HCT116 (cell line): ENCODE data around the gene PIK3C3. TPM values are rescaled to one million over a fixed set of nuclear protein-coding genes. Genes with fewer than 3 reads are reported as not detected.

Experiments
- ATAC-seq: fragments of 200-7000 bp; cut with Tn5 transposase; 2 replicates; pipeline ENCODE4 v1.9.1; 2020; ENCODE audit warnings: mild to moderate bottlenecking, moderate library complexity
- BruUV-seq: library from RNA; stranded (reverse); fragments of 400-500 nt; replicated peaks from 2 replicates; lab custom pipeline; 2021; lab: Mats Ljungman, UMichigan
- CTCF ChIA-PET: fragments of 300-600 bp; sonication (Branson Sonifier 250); formaldehyde crosslinking; loops from one replicate; lab custom pipeline; 2021; ENCODE audit warnings: antibody characterized with exemption; lab: Charles Lee
- POLR2A ChIA-PET: fragments of 300-600, 350-600 bp; sonication (Branson Sonifier 250); formaldehyde crosslinking; loops from one replicate; lab custom pipeline; 2021; ENCODE audit warnings: antibody characterized with exemption; lab: Charles Lee
- RAD21 ChIA-PET, 2 experiments: fragments of 300-600 bp; sonication (Branson Sonifier 250); formaldehyde crosslinking; loops; one replicate each; lab custom pipeline; 2023; ENCODE audit warnings: low total read pairs in 2 of 2; ENCODE audit not compliant: uncharacterized antibody in 2 of 2, unreplicated experiment in 2 of 2, low non-redundant PET in 1 of 2; lab: Charles Lee
- DNase-seq: peaks from one replicate; pipeline ENCODE4 v3.0.0-alpha.2; 2010; ENCODE audit warnings: low read depth, low spot score
- H2AFZ ChIP-seq: fragments of 200-600 bp; shearing (Covaris generic), sonication (generic); 2 replicates; pipeline ENCODE4 v1.6.1; 2017; ENCODE audit warnings: low read depth, mixed run types, mixed read lengths, antibody characterized with exemption, low read length; ENCODE audit not compliant: poor library complexity, severe bottlenecking
- H3K27ac ChIP-seq: 2 replicates; pipeline ENCODE4 v1.5.1; 2012; ENCODE audit warnings: low read depth, low read length
- H3K27me3 ChIP-seq: fragments of 200-600 bp; sonication (generic); 2 replicates; pipeline ENCODE4 v1.6.1; 2016; ENCODE audit warnings: mixed run types, low read length, mixed read lengths; ENCODE audit not compliant: insufficient read depth
- H3K36me3 ChIP-seq, 2 experiments: fragments of 200-500 bp in 1 of 2; fragments of 200-600 bp in 1 of 2; sonication (Bioruptor generic) in 1 of 2; sonication (generic) in 1 of 2; 2 replicates each; pipeline versions ENCODE4 v1.5.1 to v1.6.1; 2014 to 2016; ENCODE audit warnings: low read length in 2 of 2, inconsistent platforms in 1 of 2, mixed read lengths in 1 of 2, mixed run types in 1 of 2; ENCODE audit not compliant: insufficient read depth in 2 of 2, control insufficient read depth in 1 of 2
- H3K4me1 ChIP-seq, 2 experiments: fragments of 200-600 bp in 1 of 2; sonication (generic) in 1 of 2; 2 replicates each; pipeline versions ENCODE4 v1.5.1 to v1.6.1; 2012 to 2017; ENCODE audit warnings: low read length in 2 of 2, inconsistent platforms in 1 of 2, mild to moderate bottlenecking in 1 of 2, mixed read lengths in 1 of 2, mixed run types in 1 of 2, moderate library complexity in 1 of 2; ENCODE audit not compliant: insufficient read depth in 2 of 2, control insufficient read depth in 1 of 2
- H3K4me2 ChIP-seq: fragments of 200-600 bp; sonication (generic); 2 replicates; pipeline ENCODE4 v1.6.1; 2017; ENCODE audit warnings: mixed run types, low read length, mixed read lengths
- H3K4me3 ChIP-seq, 2 experiments: fragments of 200-600 bp in 1 of 2; sonication (generic) in 1 of 2; replicated peaks in 1 of 2; 2 replicates each; pipeline ENCODE4 v1.5.1; 2011 to 2016; ENCODE audit warnings: low read length in 2 of 2, control low read depth in 1 of 2, low read depth in 1 of 2, mild to moderate bottlenecking in 1 of 2, mixed read lengths in 1 of 2, mixed run types in 1 of 2
- H3K79me2 ChIP-seq: fragments of 200-600 bp; sonication (generic); 2 replicates; pipeline ENCODE4 v1.6.1; 2017; ENCODE audit warnings: mild to moderate bottlenecking, mixed run types, low read length, moderate library complexity, mixed read lengths; ENCODE audit not compliant: insufficient read depth
- H3K9ac ChIP-seq: fragments of 200-600 bp; sonication (generic); 2 replicates; pipeline ENCODE4 v1.6.1; 2016; ENCODE audit warnings: low read length, mixed read lengths
- H3K9me2 ChIP-seq: fragments of 200-600 bp; sonication (generic), shearing (Covaris generic); 2 replicates; pipeline ENCODE4 v1.6.1; 2017; ENCODE audit warnings: mixed run types, mild to moderate bottlenecking, moderate library complexity; ENCODE audit not compliant: insufficient read depth
- H3K9me3 ChIP-seq, 2 experiments: fragments of 200-500 bp in 1 of 2; fragments of 200-600 bp in 1 of 2; sonication (Bioruptor generic) in 1 of 2; sonication (generic) in 1 of 2; 2 replicates each; pipeline ENCODE4 v1.6.1; 2014 to 2017; ENCODE audit warnings: low read length in 2 of 2, mixed read lengths in 2 of 2, inconsistent platforms in 1 of 2, low read depth in 1 of 2, mild to moderate bottlenecking in 1 of 2, mixed run types in 1 of 2, moderate library complexity in 1 of 2; ENCODE audit not compliant: control insufficient read depth in 1 of 2, insufficient read depth in 1 of 2
- H4K20me1 ChIP-seq: fragments of 200-600 bp; sonication (generic), shearing (Covaris generic); 2 replicates; pipeline ENCODE4 v1.6.1; 2017; ENCODE audit warnings: mixed run types, mild to moderate bottlenecking, moderate library complexity; ENCODE audit not compliant: insufficient read depth
- ATF3 ChIP-seq: IDR thresholded peaks from 2 replicates; pipeline ENCODE4 v1.6.1; 2012
- CEBPB ChIP-seq: IDR thresholded peaks from 2 replicates; pipeline ENCODE4 v1.6.1; 2012; ENCODE audit warnings: low read depth
- CTCF ChIP-seq, 3 experiments: fragments of 200-600 bp in 1 of 3; sonication (generic) in 1 of 3; IDR thresholded peaks in 2 of 3; conservative IDR thresholded peaks in 1 of 3; 2 replicates each; pipeline ENCODE4 v1.5.1; 2012 to 2017; ENCODE audit warnings: low read depth in 2 of 3, low read length in 2 of 3, antibody characterized with exemption in 1 of 3, borderline replicate concordance in 1 of 3, control low read depth in 1 of 3, mild to moderate bottlenecking in 1 of 3, mixed read lengths in 1 of 3, mixed run types in 1 of 3, moderate library complexity in 1 of 3; ENCODE audit not compliant: insufficient read depth in 1 of 3
- ELF1 ChIP-seq: IDR thresholded peaks from 2 replicates; pipeline ENCODE4 v1.6.1; 2012; ENCODE audit warnings: low read depth, borderline replicate concordance
- EZH2phosphoT487 ChIP-seq: fragments of 200-600 bp; IDR thresholded peaks from 2 replicates; pipeline ENCODE4 v1.6.1; 2018; ENCODE audit warnings: antibody characterized with exemption, borderline replicate concordance
- MAX ChIP-seq: IDR thresholded peaks from 2 replicates; pipeline ENCODE4 v1.6.1; 2012
- POLR2A ChIP-seq: IDR thresholded peaks from 2 replicates; pipeline ENCODE4 v1.7.0; 2011; ENCODE audit warnings: borderline replicate concordance; ENCODE audit not compliant: insufficient read depth, insufficient read length; ENCODE audit errors: extremely low read depth
- RAD21 ChIP-seq: IDR thresholded peaks from 2 replicates; pipeline ENCODE4 v1.6.1; 2012; ENCODE audit warnings: low read depth, mild to moderate bottlenecking
- SIN3A ChIP-seq: IDR thresholded peaks from 2 replicates; pipeline ENCODE4 v1.6.1; 2012; ENCODE audit warnings: low read depth
- SP1 ChIP-seq: IDR thresholded peaks from 2 replicates; pipeline ENCODE4 v1.6.1; 2012; ENCODE audit warnings: low read depth
- SRF ChIP-seq: IDR thresholded peaks from 2 replicates; pipeline ENCODE4 v1.6.1; 2012; ENCODE audit warnings: low read depth
- TCF7L2 ChIP-seq: IDR thresholded peaks from 2 replicates; pipeline ENCODE4 v1.7.0; 2011; ENCODE audit warnings: borderline replicate concordance, inconsistent platforms; ENCODE audit not compliant: insufficient read depth, insufficient read length; ENCODE audit errors: extremely low read depth
- YY1 ChIP-seq: IDR thresholded peaks from 2 replicates; pipeline ENCODE4 v1.6.1; 2011; ENCODE audit warnings: low read length, low read depth, moderate library complexity, mild to moderate bottlenecking; ENCODE audit not compliant: insufficient replicate concordance; ENCODE audit errors: extremely low read depth
- ZBTB33 ChIP-seq: IDR thresholded peaks from 2 replicates; pipeline ENCODE4 v1.6.1; 2011; ENCODE audit warnings: mild to moderate bottlenecking, low read length, moderate library complexity; ENCODE audit not compliant: insufficient replicate concordance; ENCODE audit errors: extremely low read depth
- ZNF274 ChIP-seq: fragments of 200-500 bp; sonication (Bioruptor generic); IDR thresholded peaks from 2 replicates; pipeline ENCODE4 v1.6.1; 2014; ENCODE audit warnings: mild to moderate bottlenecking, low read depth, low read length, inconsistent platforms
- intact Hi-C: fragments of 100-400 bp; cut with micrococcal nuclease; formaldehyde crosslinking; loops from 2 replicates; pipeline ENCODE4 v1.10.0; 2022
- total RNA-seq: library from RNA; stranded (reverse); gene quantifications from one replicate; pipeline ENCODE4 v1.2.1, GENCODE V29; 2021; ENCODE audit not compliant: unreplicated experiment

The PIK3C3 gene
- total RNA-seq, 1 experiment from 2014 or later = 40.4 TPM

GRCh38 chr18:41969881-41970280 lies 14.8 kb downstream of the PIK3C3 start:
- Histone ChIP-seq H3K36me3 (peaks cover 8 to 9% of the 10 kb centered on the region in 2 experiments; a peak in 3 of 4 replicates), H3K4me2 (no peak overlapping the region), H3K9me2 (no peaks in the 10 kb centered on the region), H3K27ac (no peak overlapping the region), H3K9ac (no peak overlapping the region), H3K9me3 (no peaks in the 10 kb centered on the region)
- ChIA-PET RAD21 (no interaction called here), CTCF (no interaction called here)
- no peak for DNase-seq
- intact Hi-C loops = no loop called here
- no TSS peak for BruUV-seq
- TF ChIP-seq TCF7L2 = no peak
- no peak for TF ChIP-seq SIN3A
- TF ChIP-seq ZBTB33 = no peak
- no peak for TF ChIP-seq SRF
- TF ChIP-seq MAX = no peak
- TF ChIP-seq ELF1 = no peak
- no peak for TF ChIP-seq EZH2phosphoT487
- TF ChIP-seq ATF3 = no peak
- no peak for TF ChIP-seq YY1
- no peak for TF ChIP-seq CEBPB
- no peak for TF ChIP-seq ZNF274
- TF ChIP-seq POLR2A = no peak
- TF ChIP-seq SP1 = no peak
- no peak for TF ChIP-seq CTCF (IDR thresholded peaks at IDR 0.05 in 2 of 3, conservative IDR thresholded peaks at IDR 0.05 in 1 of 3; ENCODE audit: borderline replicate concordance in 1 of 3, insufficient read depth in 1 of 3, low read depth in 2 of 3, low read length in 2 of 3)
- TF ChIP-seq RAD21 = no peak
- TF ChIP-seq, all 23 proteins: peak for 0
- Histone ChIP-seq H4K20me1 (no peaks in the 10 kb centered on the region), H3K79me2 (peaks cover 9% of the 10 kb centered on the region; the same call in 1 of the 2 replicates), H3K4me3 (no peak overlapping the region), H3K27me3 (no peaks in the 10 kb centered on the region), H2AFZ (no peak overlapping the region), H3K4me1 (no peaks in the 10 kb centered on the region)
- no peak for ATAC-seq
- POLR2A ChIA-PET = no interaction called here
